ENCODE measurements around the gene TULP1. TPM values are rescaled to one million over a fixed set of nuclear protein-coding genes. Genes with fewer than 3 reads are reported as not detected.

TULP1 gene
- total RNA-seq, 1 experiment from 2014 or later, result not detected

DNA sequence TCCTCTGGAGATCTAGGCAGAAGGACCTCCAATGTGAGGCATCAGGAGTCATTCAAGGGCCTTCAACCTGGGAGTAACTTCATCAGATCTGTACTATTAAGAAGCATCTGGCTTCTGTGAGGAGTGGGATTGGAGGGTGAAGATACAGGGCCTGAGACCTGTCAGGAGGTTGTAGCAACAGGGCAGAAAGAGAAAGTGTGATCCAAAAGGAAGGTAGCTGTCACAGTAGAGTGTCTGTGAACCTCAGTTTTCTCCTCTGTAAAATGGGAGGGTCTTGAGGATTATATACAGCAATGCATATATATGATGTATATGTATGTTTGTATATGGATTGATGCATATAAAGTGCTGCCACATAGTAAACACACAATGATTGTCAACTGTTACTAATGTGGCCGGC is 47.0 kb downstream of the TULP1 start:
- Histone ChIP-seq H3K4me1 (ENCODE audit: control insufficient read depth in 1 of 2, insufficient read depth in 2 of 2, low read length in 2 of 2) (peaks cover 8 to 20% of the 10 kb centered on the region in 2 experiments; a peak in 3 of 4 replicates), H3K9ac (ENCODE audit: low read length) (no peak overlapping the region), H3K27ac (ENCODE audit: low read depth, low read length) (no peak overlapping the region), H3K27me3 (ENCODE audit: insufficient read depth, low read length) (no peaks in the 10 kb centered on the region), H4K20me1 (ENCODE audit: insufficient read depth) (peaks cover 10% of the 10 kb centered on the region; the same call in 1 of the 2 replicates), H3K4me2 (ENCODE audit: low read length) (no peak overlapping the region), H3K9me3 (ENCODE audit: control insufficient read depth in 1 of 2, insufficient read depth in 1 of 2, low read depth in 1 of 2, low read length in 2 of 2) (no peaks in the 10 kb centered on the region), H3K4me3 (replicated peaks in 1 of 2; ENCODE audit: low read depth in 1 of 2, low read length in 2 of 2) (no peak overlapping the region), H2AFZ (ENCODE audit: low read depth, low read length, poor library complexity, severe bottlenecking) (no peak overlapping the region), H3K9me2 (ENCODE audit: insufficient read depth) (no peaks in the 10 kb centered on the region), H3K36me3 (ENCODE audit: control insufficient read depth in 1 of 2, insufficient read depth in 2 of 2, low read length in 2 of 2) (peaks cover 13 to 23% of the 10 kb centered on the region in 2 experiments), H3K79me2 (ENCODE audit: insufficient read depth, low read length) (peaks cover 25% of the 10 kb centered on the region)
- BruUV-seq (replicated peaks), result no TSS peak
- intact Hi-C loops (cut with micrococcal nuclease), result no loop called here
- POLR2A ChIA-PET, result no interaction called here
- CTCF ChIA-PET, result interaction anchor here (1.1 to 2.4 kb wide), 2 partner anchors 16 to 124 kb away, joined by 3 to 8 read pairs; partner anchors contain the start of gene PPARD
- ATAC-seq, result no peak
- TF ChIP-seq MAX (IDR thresholded peaks at IDR 0.05), result no peak
- no peak for TF ChIP-seq TCF7L2 (IDR thresholded peaks at IDR 0.05; ENCODE audit: borderline replicate concordance, extremely low read depth, insufficient read depth, insufficient read length)
- no peak for TF ChIP-seq JUND (IDR thresholded peaks at IDR 0.05)
- TF ChIP-seq, protein P1, sequence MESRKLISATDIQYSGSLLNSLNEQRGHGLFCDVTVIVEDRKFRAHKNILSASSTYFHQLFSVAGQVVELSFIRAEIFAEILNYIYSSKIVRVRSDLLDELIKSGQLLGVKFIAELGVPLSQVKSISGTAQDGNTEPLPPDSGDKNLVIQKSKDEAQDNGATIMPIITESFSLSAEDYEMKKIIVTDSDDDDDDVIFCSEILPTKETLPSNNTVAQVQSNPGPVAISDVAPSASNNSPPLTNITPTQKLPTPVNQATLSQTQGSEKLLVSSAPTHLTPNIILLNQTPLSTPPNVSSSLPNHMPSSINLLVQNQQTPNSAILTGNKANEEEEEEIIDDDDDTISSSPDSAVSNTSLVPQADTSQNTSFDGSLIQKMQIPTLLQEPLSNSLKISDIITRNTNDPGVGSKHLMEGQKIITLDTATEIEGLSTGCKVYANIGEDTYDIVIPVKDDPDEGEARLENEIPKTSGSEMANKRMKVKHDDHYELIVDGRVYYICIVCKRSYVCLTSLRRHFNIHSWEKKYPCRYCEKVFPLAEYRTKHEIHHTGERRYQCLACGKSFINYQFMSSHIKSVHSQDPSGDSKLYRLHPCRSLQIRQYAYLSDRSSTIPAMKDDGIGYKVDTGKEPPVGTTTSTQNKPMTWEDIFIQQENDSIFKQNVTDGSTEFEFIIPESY (IDR thresholded peaks at IDR 0.05; ENCODE audit: extremely low read depth, insufficient replicate concordance, low read length), result no peak
- no peak for TF ChIP-seq CBX3 (IDR thresholded peaks at IDR 0.05; ENCODE audit: low read depth)
- no peak for TF ChIP-seq EGR1 (IDR thresholded peaks at IDR 0.05; ENCODE audit: low read depth)
- no peak for DNase-seq (ENCODE audit: low read depth, low spot score)
- RAD21 ChIA-PET (ENCODE audit: low non-redundant PET in 1 of 2, low total read pairs in 2 of 2, uncharacterized antibody in 2 of 2, unreplicated experiment in 2 of 2), result no interaction called here

- DNase-seq (ENCODE audit: low read depth, low spot score) (no peak), ATAC-seq (no peak)
- Histone ChIP-seq H3K36me3 (ENCODE audit: control insufficient read depth in 1 of 2, insufficient read depth in 2 of 2, low read length in 2 of 2) (peaks cover 10 to 14% of the 10 kb centered on the region in 2 experiments; a peak in 3 of 4 replicates), H3K9me3 (ENCODE audit: control insufficient read depth in 1 of 2, insufficient read depth in 1 of 2, low read depth in 1 of 2, low read length in 2 of 2) (no peaks in the 10 kb centered on the region), H3K4me1 (ENCODE audit: control insufficient read depth in 1 of 2, insufficient read depth in 2 of 2, low read length in 2 of 2) (peaks cover 2 to 8% of the 10 kb centered on the region in 2 experiments; a peak in 3 of 4 replicates), H3K27me3 (ENCODE audit: insufficient read depth, low read length) (no peaks in the 10 kb centered on the region), H3K79me2 (ENCODE audit: insufficient read depth, low read length) (peaks cover 2% of the 10 kb centered on the region), H3K9ac (ENCODE audit: low read length) (no peak overlapping the region), H4K20me1 (ENCODE audit: insufficient read depth) (no peaks in the 10 kb centered on the region), H3K4me3 (replicated peaks in 1 of 2; ENCODE audit: low read depth in 1 of 2, low read length in 2 of 2) (no peak overlapping the region), H3K4me2 (ENCODE audit: low read length) (no peak overlapping the region), H3K9me2 (ENCODE audit: insufficient read depth) (no peaks in the 10 kb centered on the region), H2AFZ (ENCODE audit: low read depth, low read length, poor library complexity, severe bottlenecking) (no peak overlapping the region), H3K27ac (ENCODE audit: low read depth, low read length) (no peak overlapping the region)
- ChIA-PET RAD21 (ENCODE audit: low non-redundant PET in 1 of 2, low total read pairs in 2 of 2, uncharacterized antibody in 2 of 2, unreplicated experiment in 2 of 2) (no interaction called here), CTCF (no interaction called here), POLR2A (no interaction called here)
- no TSS peak for BruUV-seq (replicated peaks)
- intact Hi-C loops (cut with micrococcal nuclease), result no loop called here
- TF ChIP-seq CBX3 (IDR thresholded peaks at IDR 0.05; ENCODE audit: low read depth) (no peak), RAD21 (IDR thresholded peaks at IDR 0.05; ENCODE audit: low read depth) (no peak), CEBPB (IDR thresholded peaks at IDR 0.05; ENCODE audit: low read depth) (no peak), EZH2phosphoT487 (IDR thresholded peaks at IDR 0.05; ENCODE audit: borderline replicate concordance) (no peak), SIN3A (IDR thresholded peaks at IDR 0.05; ENCODE audit: low read depth) (no peak), SRF (IDR thresholded peaks at IDR 0.05; ENCODE audit: low read depth) (no peak), JUND (IDR thresholded peaks at IDR 0.05) (no peak), TCF7L2 (IDR thresholded peaks at IDR 0.05; ENCODE audit: borderline replicate concordance, extremely low read depth, insufficient read depth, insufficient read length) (no peak), MAX (IDR thresholded peaks at IDR 0.05) (no peak), EZH2 (IDR thresholded peaks at IDR 0.05) (no peak), ZFX (IDR thresholded peaks at IDR 0.05) (no peak)
- TF ChIP-seq, protein P2, sequence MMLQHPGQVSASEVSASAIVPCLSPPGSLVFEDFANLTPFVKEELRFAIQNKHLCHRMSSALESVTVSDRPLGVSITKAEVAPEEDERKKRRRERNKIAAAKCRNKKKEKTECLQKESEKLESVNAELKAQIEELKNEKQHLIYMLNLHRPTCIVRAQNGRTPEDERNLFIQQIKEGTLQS (IDR thresholded peaks at IDR 0.05), result no peak
Measured at GRCh38 chr6:35463292-35463691, 49.4 kb downstream of the TULP1 start.

Measured in HCT116 (cell line).